Measurements from ENCODE around the gene IMP3. TPM values are rescaled to one million over a fixed set of nuclear protein-coding genes. Genes with fewer than 3 reads are reported as not detected.

The IMP3 gene
- total and polyA plus RNA-seq, 3 experiments from 2014 or later: 123 to 247 (median 134) TPM

- no peaks in the 10 kb centered on the region for H3K36me3 Mint-ChIP-seq
- Histone ChIP-seq H3K27ac (ENCODE audit: low read depth, low read length) (no peak overlapping the region), H3K4me1 (ENCODE audit: insufficient read depth, low read length) (no peaks in the 10 kb centered on the region), H3K27me3 (ENCODE audit: insufficient read depth, low read length, poor library complexity, severe bottlenecking) (no peaks in the 10 kb centered on the region), H3K9me3 (ENCODE audit: low read length) (no peaks in the 10 kb centered on the region), H3K4me3 (ENCODE audit: low read length) (no peak overlapping the region), H3K36me3 (ENCODE audit: insufficient read depth, low read length) (no peaks in the 10 kb centered on the region)
- H3K9me3 Mint-ChIP-seq: peaks cover 0 to 2% (median 0%) of the 10 kb centered on the region in 5 donors
- H3K4me3 Mint-ChIP-seq: no peak overlapping the region
- H3K27ac Mint-ChIP-seq: no peak overlapping the region
- no peaks in the 10 kb centered on the region for H3K4me1 Mint-ChIP-seq
- CTCF ChIA-PET: interaction anchor here (2.8 kb wide), 1 partner anchor 308 kb away, joined by 8 read pairs; no protein-coding TSS in a partner anchor
- DNase-seq: no peak
- H3K27me3 Mint-ChIP-seq: peaks cover 0 to 5% of the 10 kb centered on the region in 2 donors
- POLR2A ChIA-PET: no interaction called here
Observed at GRCh38 chr15:75675579-75676404, 35.8 kb upstream of the IMP3 start.

DNA sequence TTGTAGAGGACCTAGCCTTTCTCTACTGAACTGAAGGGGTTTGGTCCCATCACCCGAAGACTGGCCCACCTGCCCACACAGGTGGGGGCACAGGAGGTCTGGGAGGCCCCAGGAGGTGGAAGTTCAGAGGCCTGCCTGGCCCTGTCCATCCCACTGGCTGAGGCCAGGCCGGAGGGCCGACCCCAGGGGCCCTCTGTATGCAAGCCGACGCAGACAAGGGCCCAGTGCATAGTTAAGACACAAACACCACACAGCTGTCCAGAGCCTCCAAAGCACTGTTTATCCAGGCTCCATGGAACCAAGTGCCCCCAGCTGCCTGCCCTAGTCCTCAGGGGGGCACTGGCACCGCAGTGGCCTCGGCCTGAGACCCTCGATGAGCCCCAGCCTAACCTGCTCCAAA is 34.3 kb upstream of the IMP3 start:
- no peak for DNase-seq
- Mint-ChIP-seq H3K27ac (no peak overlapping the region), H3K36me3 (no peaks in the 10 kb centered on the region), H3K4me1 (no peaks in the 10 kb centered on the region), H3K9me3 (peaks cover 0 to 2% (median 0%) of the 10 kb centered on the region in 5 donors), H3K27me3 (peaks cover 0 to 4% of the 10 kb centered on the region in 2 donors), H3K4me3 (no peak overlapping the region)
- Histone ChIP-seq H3K27ac (ENCODE audit: low read depth, low read length) (no peak overlapping the region), H3K4me3 (ENCODE audit: low read length) (no peak overlapping the region), H3K27me3 (ENCODE audit: insufficient read depth, low read length, poor library complexity, severe bottlenecking) (no peaks in the 10 kb centered on the region), H3K4me1 (ENCODE audit: insufficient read depth, low read length) (no peaks in the 10 kb centered on the region), H3K36me3 (ENCODE audit: insufficient read depth, low read length) (no peaks in the 10 kb centered on the region), H3K9me3 (ENCODE audit: low read length) (no peaks in the 10 kb centered on the region)
- CTCF ChIA-PET: no interaction called here
- POLR2A ChIA-PET: no interaction called here

DNA sequence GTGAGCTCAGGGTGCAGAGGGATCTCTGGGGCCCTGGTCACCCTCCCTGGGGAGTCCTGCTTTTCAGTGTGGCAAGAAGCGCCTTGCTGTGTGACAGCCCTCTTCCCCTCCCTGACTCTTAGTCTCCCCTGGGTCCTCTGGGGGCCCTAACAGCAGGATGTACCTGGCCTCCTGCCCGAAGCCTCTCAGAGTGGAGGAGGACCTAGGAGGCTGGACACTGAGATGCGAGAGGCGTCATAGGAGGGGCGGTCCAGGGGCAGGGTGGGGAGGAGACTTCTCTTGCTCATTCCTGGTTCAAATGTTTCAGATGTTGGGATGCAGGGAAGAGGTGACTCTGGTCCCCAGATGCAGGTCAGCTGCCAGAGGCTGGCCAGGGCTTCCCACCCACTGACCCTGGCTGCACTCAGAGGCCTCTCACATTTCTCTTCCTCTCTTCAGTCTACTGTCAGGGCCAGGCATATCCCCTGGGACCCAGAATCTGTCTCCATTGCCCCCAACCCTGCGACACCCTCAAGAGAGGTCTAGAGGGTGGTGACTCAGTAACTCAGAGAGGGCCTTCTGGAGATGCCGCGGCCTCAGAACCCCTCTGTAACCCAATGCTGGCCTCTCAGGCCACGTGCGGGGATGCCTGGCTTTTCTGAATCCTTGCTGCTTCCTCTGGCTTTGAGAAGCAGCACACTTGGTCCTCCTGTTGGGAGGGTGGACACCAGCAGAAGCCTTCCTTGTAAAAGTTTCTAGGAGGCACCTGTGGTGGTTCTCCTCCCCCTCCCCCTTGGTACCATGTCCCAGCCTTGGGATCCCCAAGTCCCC is 33.6 kb upstream of the IMP3 start:
- Mint-ChIP-seq H3K36me3 (no peaks in the 10 kb centered on the region), H3K9me3 (peaks cover 0 to under 1% (median 0%) of the 10 kb centered on the region in 5 donors), H3K4me1 (no peaks in the 10 kb centered on the region), H3K27me3 (peaks cover 0 to 4% of the 10 kb centered on the region in 2 donors), H3K27ac (no peak overlapping the region), H3K4me3 (no peak overlapping the region)
- Histone ChIP-seq H3K27me3 (ENCODE audit: insufficient read depth, low read length, poor library complexity, severe bottlenecking) (no peaks in the 10 kb centered on the region), H3K27ac (ENCODE audit: low read depth, low read length) (no peak overlapping the region), H3K4me3 (ENCODE audit: low read length) (no peak overlapping the region), H3K36me3 (ENCODE audit: insufficient read depth, low read length) (no peaks in the 10 kb centered on the region), H3K9me3 (ENCODE audit: low read length) (no peaks in the 10 kb centered on the region), H3K4me1 (ENCODE audit: insufficient read depth, low read length) (no peaks in the 10 kb centered on the region)
- DNase-seq: no peak
- ChIA-PET CTCF (interaction anchor here (1.1 kb wide), 1 partner anchor 306 kb away, joined by 5 read pairs; no protein-coding TSS in a partner anchor), POLR2A (no interaction called here)

DNA sequence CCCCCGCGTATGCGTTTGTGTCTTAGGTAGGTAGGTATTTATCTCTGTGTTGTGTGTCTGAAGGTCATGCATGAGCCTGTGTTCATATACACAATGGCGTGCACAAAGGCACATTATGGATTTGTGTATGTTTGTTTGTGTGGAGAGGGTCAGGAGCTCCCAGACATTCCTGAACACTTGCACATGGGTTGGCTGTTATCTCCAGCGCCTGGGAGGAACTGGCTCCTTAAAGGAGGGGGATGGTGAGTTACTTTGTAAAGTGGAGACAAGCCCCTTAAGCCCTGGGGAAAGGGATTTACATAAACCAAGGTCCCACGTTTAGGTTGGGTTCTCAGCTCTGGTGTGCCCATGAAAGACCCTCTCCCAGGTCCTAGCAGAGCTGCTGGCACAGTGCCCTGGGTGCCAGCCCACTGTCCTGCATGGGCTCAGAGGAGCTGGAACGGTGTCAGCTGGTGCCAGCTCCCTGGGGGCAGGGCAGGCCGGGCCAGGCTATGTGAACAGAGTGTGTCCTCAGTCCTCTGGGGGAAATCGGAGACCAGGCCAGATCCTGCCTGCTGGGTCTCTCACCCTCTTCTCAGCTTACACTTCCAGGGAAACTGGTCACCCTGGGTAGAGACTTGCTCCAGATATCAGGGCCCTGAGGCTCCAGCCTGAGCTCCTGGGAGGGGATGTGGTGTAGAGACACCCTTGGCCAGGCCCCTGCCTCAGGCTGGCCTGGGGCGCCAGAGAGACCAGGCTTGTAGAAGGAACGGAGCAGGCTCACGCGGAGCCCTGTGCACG is 32.8 kb upstream of the IMP3 start:
- Mint-ChIP-seq H3K9me3 (no peaks in the 10 kb centered on the region), H3K27ac (peak overlapping the region in 1 of 8 donors; percentile 38), H3K4me1 (no peaks in the 10 kb centered on the region), H3K36me3 (no peaks in the 10 kb centered on the region), H3K27me3 (peaks cover 0 to 4% of the 10 kb centered on the region in 2 donors), H3K4me3 (no peak overlapping the region)
- Histone ChIP-seq H3K4me3 (ENCODE audit: low read length) (no peak overlapping the region), H3K9me3 (ENCODE audit: low read length) (no peaks in the 10 kb centered on the region), H3K27ac (ENCODE audit: low read depth, low read length) (no peak overlapping the region), H3K36me3 (ENCODE audit: insufficient read depth, low read length) (no peaks in the 10 kb centered on the region), H3K4me1 (ENCODE audit: insufficient read depth, low read length) (no peaks in the 10 kb centered on the region), H3K27me3 (ENCODE audit: insufficient read depth, low read length, poor library complexity, severe bottlenecking) (no peaks in the 10 kb centered on the region)
- no peak for DNase-seq
- CTCF ChIA-PET: interaction anchor here (1.1 kb wide), 1 partner anchor 305 kb away, joined by 5 read pairs; no protein-coding TSS in a partner anchor
- POLR2A ChIA-PET: no interaction called here

DNA sequence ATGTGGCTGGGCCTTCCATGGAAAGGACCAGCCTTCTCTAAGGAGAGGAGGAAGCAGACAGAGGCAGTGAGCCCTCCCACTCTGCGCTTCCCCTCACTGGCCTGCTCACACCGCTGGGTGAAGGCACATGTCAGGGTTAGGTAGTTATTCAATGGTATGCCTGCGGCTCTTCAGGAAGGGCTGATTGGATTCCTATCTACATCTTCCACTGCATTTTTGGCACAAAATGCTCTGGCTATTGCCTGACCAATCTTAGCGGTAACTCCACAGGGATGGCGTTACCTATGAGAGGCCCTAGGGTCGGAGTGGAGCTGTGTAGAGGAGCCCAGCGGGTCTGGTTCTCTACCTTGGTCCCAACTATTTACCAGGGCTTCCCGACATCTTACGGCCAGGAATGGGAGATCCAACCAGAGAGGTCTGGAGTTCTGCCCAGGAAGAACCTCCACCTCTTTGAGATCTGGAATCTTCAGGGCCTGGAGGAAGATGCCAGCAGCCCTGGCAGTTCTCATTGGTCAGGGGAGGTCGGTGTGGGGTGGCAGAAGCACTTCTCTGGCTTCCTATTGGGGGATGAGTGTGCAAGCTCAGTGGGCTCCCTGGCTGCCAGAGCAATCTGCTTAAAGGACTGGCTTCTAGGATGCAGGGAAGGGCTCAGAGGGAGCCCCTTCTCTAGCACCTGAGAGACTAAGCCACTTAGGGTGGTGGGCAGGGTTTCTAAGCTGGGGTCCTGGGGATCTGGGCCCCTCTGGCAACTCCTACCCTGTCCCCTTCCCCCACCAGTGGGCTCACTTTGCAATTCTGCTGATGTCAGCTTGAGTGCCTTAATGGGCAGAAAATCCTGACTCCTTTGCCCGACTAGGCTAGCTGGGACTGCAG is 31.9 kb upstream of the IMP3 start:
- Mint-ChIP-seq H3K9me3 (no peaks in the 10 kb centered on the region), H3K36me3 (no peaks in the 10 kb centered on the region), H3K27me3 (peaks cover 0 to 4% of the 10 kb centered on the region in 2 donors), H3K27ac (peak overlapping the region in 1 of 8 donors; percentile 38), H3K4me3 (peak overlapping the region in 1 of 7 donors; percentile 23), H3K4me1 (no peaks in the 10 kb centered on the region)
- H3K4me1 ChIP-seq (ENCODE audit: insufficient read depth, low read length): no peaks in the 10 kb centered on the region
- H3K27ac ChIP-seq (ENCODE audit: low read depth, low read length): no peak overlapping the region
- H3K9me3 ChIP-seq (ENCODE audit: low read length): no peaks in the 10 kb centered on the region
- H3K4me3 ChIP-seq (ENCODE audit: low read length): no peak overlapping the region
- H3K27me3 ChIP-seq (ENCODE audit: insufficient read depth, low read length, poor library complexity, severe bottlenecking): no peaks in the 10 kb centered on the region
- POLR2A ChIA-PET: no interaction called here
- CTCF ChIA-PET: no interaction called here
- no peaks in the 10 kb centered on the region for H3K36me3 ChIP-seq (ENCODE audit: insufficient read depth, low read length)
- DNase-seq: no peak

GRCh38 chr15:75669879-75670212 is 29.8 kb upstream of the IMP3 start:
- H3K27me3 ChIP-seq (ENCODE audit: insufficient read depth, low read length, poor library complexity, severe bottlenecking): no peaks in the 10 kb centered on the region
- Mint-ChIP-seq H3K4me1 (no peaks in the 10 kb centered on the region), H3K9me3 (no peaks in the 10 kb centered on the region), H3K36me3 (no peaks in the 10 kb centered on the region), H3K27me3 (peaks cover 0 to 3% of the 10 kb centered on the region in 2 donors), H3K4me3 (no peak overlapping the region), H3K27ac (peak overlapping the region in 1 of 8 donors; percentile 82)
- POLR2A ChIA-PET: no interaction called here
- H3K9me3 ChIP-seq (ENCODE audit: low read length): no peaks in the 10 kb centered on the region
- CTCF ChIA-PET: no interaction called here
- no peak overlapping the region for H3K27ac ChIP-seq (ENCODE audit: low read depth, low read length)
- no peak overlapping the region for H3K4me3 ChIP-seq (ENCODE audit: low read length)
- no peaks in the 10 kb centered on the region for H3K4me1 ChIP-seq (ENCODE audit: insufficient read depth, low read length)
- DNase-seq: no peak
- no peaks in the 10 kb centered on the region for H3K36me3 ChIP-seq (ENCODE audit: insufficient read depth, low read length)

GRCh38 chr15:75669191-75669878 is 29.3 kb upstream of the IMP3 start:
- H3K27me3 Mint-ChIP-seq: no peaks in the 10 kb centered on the region
- ChIA-PET CTCF (no interaction called here), POLR2A (no interaction called here)
- no peak overlapping the region for H3K4me3 Mint-ChIP-seq
- H3K27ac ChIP-seq (ENCODE audit: low read depth, low read length): no peak overlapping the region
- DNase-seq: no peak
- H3K36me3 ChIP-seq (ENCODE audit: insufficient read depth, low read length): no peaks in the 10 kb centered on the region
- no peaks in the 10 kb centered on the region for H3K4me1 Mint-ChIP-seq
- H3K36me3 Mint-ChIP-seq: no peaks in the 10 kb centered on the region
- peak overlapping the region in 1 of 8 donors; percentile 82 for H3K27ac Mint-ChIP-seq
- H3K4me1 ChIP-seq (ENCODE audit: insufficient read depth, low read length): no peaks in the 10 kb centered on the region
- no peaks in the 10 kb centered on the region for H3K9me3 ChIP-seq (ENCODE audit: low read length)
- no peak overlapping the region for H3K4me3 ChIP-seq (ENCODE audit: low read length)
- H3K9me3 Mint-ChIP-seq: no peaks in the 10 kb centered on the region
- no peaks in the 10 kb centered on the region for H3K27me3 ChIP-seq (ENCODE audit: insufficient read depth, low read length, poor library complexity, severe bottlenecking)

Measured in CD8-positive, alpha-beta memory T cell (primary cell).